Thyroid gland (tissue), 4 donors: ENCODE results near the gene APBA1. TPM values are rescaled to one million over a fixed set of nuclear protein-coding genes. Genes with fewer than 3 reads are reported as not detected.

Experiments
- DNase-seq, 2 donors: peaks; one replicate each; pipeline ENCODE4 v3.0.0-alpha.2; 2019
- H3K27ac ChIP-seq, 3 donors: fragments of 200-600 bp; sonication (generic); 1 replicate in 2 of 3; 2 replicates in 1 of 3; pipeline ENCODE4 v1.5.1; 2016 to 2019; ENCODE audit warnings: mild to moderate bottlenecking in 1 of 3, moderate library complexity in 1 of 3
- H3K27me3 ChIP-seq: fragments of 200-600 bp; sonication (generic); one replicate; pipeline ENCODE4 v1.5.1; 2019
- H3K36me3 ChIP-seq, 2 donors: fragments of 200-600 bp; sonication (generic); one replicate each; pipeline ENCODE4 v1.5.1; 2016 to 2019
- H3K4me1 ChIP-seq, 2 donors: fragments of 200-600 bp; sonication (generic); one replicate each; pipeline ENCODE4 v1.5.1; 2017 to 2019
- H3K4me3 ChIP-seq, 3 donors: fragments of 200-600 bp; sonication (generic); replicated peaks in 1 of 3; 1 replicate in 2 of 3; 2 replicates in 1 of 3; pipeline ENCODE4 v1.5.1; 2016; ENCODE audit warnings: mild to moderate bottlenecking in 1 of 3
- H3K9me3 ChIP-seq: fragments of 200-600 bp; sonication (generic); one replicate; pipeline ENCODE4 v1.5.1; 2017
- POLR2A ChIP-seq, 2 donors: fragments of 450-650 bp; IDR thresholded peaks; one replicate each; pipeline ENCODE4 v1.6.1; 2017; ENCODE audit warnings: antibody characterized with exemption in 2 of 2, mild to moderate bottlenecking in 2 of 2, moderate library complexity in 1 of 2
- WGBS, 2 donors: methylation state at CpG; one replicate each; pipeline ENCODE4 v1.1.5; 2017; 5-methylcytosine and 5-hydroxymethylcytosine counted together
- intact Hi-C: fragments of 100-400 bp; cut with DNase I; formaldehyde crosslinking; loops from one replicate; pipeline ENCODE4 v1.15.1; 2023
- total RNA-seq, 4 donors: library from RNA; depleted of rRNA; stranded (reverse); fragments of >200 nt; gene quantifications; one replicate each; pipeline ENCODE4 v1.2.3, GENCODE V29; 2016
- TF ChIP-seq, protein P1 (sequence below), 6 experiments: fragments of 200-600 bp in 3 of 6; fragments of 450-650 bp in 3 of 6; sonication (generic) in 3 of 6; IDR thresholded peaks; one replicate each; pipeline ENCODE4 v1.5.1; 2016 to 2019; ENCODE audit warnings: antibody characterized with exemption in 6 of 6, mild to moderate bottlenecking in 2 of 6, inconsistent platforms in 1 of 6, moderate library complexity in 1 of 6

Gene APBA1
- total RNA-seq, 4 donors from 2014 or later: 2.8 to 11.2 (median 3.8) TPM

GRCh38 chr9:69456201-69456600, 216.0 kb downstream of the APBA1 start:
- Histone ChIP-seq H3K36me3 (no peaks in the 10 kb centered on the region), H3K4me1 (peaks cover 29 to 35% of the 10 kb centered on the region in 2 donors), H3K27ac (no peak overlapping the region), H3K4me3 (no peak overlapping the region), H3K9me3 (no peaks in the 10 kb centered on the region), H3K27me3 (no peaks in the 10 kb centered on the region)
- TF ChIP-seq, protein P1, sequence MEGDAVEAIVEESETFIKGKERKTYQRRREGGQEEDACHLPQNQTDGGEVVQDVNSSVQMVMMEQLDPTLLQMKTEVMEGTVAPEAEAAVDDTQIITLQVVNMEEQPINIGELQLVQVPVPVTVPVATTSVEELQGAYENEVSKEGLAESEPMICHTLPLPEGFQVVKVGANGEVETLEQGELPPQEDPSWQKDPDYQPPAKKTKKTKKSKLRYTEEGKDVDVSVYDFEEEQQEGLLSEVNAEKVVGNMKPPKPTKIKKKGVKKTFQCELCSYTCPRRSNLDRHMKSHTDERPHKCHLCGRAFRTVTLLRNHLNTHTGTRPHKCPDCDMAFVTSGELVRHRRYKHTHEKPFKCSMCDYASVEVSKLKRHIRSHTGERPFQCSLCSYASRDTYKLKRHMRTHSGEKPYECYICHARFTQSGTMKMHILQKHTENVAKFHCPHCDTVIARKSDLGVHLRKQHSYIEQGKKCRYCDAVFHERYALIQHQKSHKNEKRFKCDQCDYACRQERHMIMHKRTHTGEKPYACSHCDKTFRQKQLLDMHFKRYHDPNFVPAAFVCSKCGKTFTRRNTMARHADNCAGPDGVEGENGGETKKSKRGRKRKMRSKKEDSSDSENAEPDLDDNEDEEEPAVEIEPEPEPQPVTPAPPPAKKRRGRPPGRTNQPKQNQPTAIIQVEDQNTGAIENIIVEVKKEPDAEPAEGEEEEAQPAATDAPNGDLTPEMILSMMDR (IDR thresholded peaks at IDR 0.05): no peak
- no peak for TF ChIP-seq POLR2A (IDR thresholded peaks at IDR 0.05)
- intact Hi-C loops: no loop called here
- 91 to 93% methylated on average over 15 of the region's 15 CpGs for WGBS, 2 donors
- DNase-seq: no peak

DNA sequence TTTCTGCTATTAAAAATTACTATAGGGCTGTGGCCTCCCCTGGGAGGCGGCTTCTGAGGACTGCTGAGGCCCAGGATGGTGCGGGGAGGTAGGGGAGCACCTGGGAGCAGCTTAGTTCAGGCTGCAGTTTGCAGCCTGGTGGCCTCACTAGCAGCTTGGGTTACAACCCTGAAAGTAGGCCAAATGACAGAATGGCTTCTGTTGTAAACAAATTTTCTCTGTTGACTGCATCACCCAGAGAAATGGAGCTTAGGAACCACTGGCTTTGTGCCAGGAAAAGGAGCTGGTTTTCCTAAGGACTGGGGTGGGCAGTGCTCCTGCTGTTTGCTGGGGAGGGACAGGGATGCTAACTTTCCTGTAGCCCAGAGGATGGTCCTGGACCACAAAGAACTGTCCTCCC, 216.9 kb downstream of the APBA1 start:
- Histone ChIP-seq H3K4me3 (no peak overlapping the region), H3K27ac (no peak overlapping the region), H3K36me3 (no peaks in the 10 kb centered on the region), H3K4me1 (peaks cover 30 to 42% of the 10 kb centered on the region in 2 donors), H3K9me3 (no peaks in the 10 kb centered on the region), H3K27me3 (no peaks in the 10 kb centered on the region)
- intact Hi-C loops: no loop called here
- TF ChIP-seq, protein P1 (IDR thresholded peaks at IDR 0.05): no peak
- 82 to 95% methylated on average over 2 of the region's 2 CpGs for WGBS, 2 donors
- DNase-seq: no peak

- Histone ChIP-seq H3K27me3 (no peaks in the 10 kb centered on the region), H3K36me3 (no peaks in the 10 kb centered on the region), H3K9me3 (no peaks in the 10 kb centered on the region), H3K27ac (peak overlapping the region in 2 of 3 donors; percentile 3 to 37), H3K4me3 (no peak overlapping the region), H3K4me1 (peaks cover 30 to 42% of the 10 kb centered on the region in 2 donors)
- DNase-seq: no peak
- WGBS, 2 donors: 78 to 80% methylated on average over 2 of the region's 2 CpGs
- TF ChIP-seq, protein P1 (IDR thresholded peaks at IDR 0.05): no peak
- no peak for TF ChIP-seq POLR2A (IDR thresholded peaks at IDR 0.05)
- intact Hi-C loops: no loop called here
Observed at GRCh38 chr9:69454321-69454720, 217.8 kb downstream of the APBA1 start.

GRCh38 chr9:69453746-69454145, 218.4 kb downstream of the APBA1 start:
- H3K9me3 ChIP-seq: no peaks in the 10 kb centered on the region
- no peak overlapping the region for H3K4me3 ChIP-seq
- no peak for TF ChIP-seq POLR2A (IDR thresholded peaks at IDR 0.05)
- TF ChIP-seq, protein P1 (IDR thresholded peaks at IDR 0.05): no peak
- DNase-seq: no peak
- H3K4me1 ChIP-seq: peaks cover 30 to 42% of the 10 kb centered on the region in 2 donors
- intact Hi-C loops: no loop called here
- 62 to 65% methylated on average over 2 of the region's 2 CpGs for WGBS, 2 donors
- H3K27me3 ChIP-seq: no peaks in the 10 kb centered on the region
- H3K36me3 ChIP-seq: no peaks in the 10 kb centered on the region
- peak overlapping the region in 2 of 3 donors; percentile 7 to 37 for H3K27ac ChIP-seq

GRCh38 chr9:69452110-69452782, 219.9 kb downstream of the APBA1 start:
- DNase-seq: peak; percentile 94 to 98
- peaks cover 30 to 42% of the 10 kb centered on the region in 2 donors for H3K4me1 ChIP-seq
- 50 to 62% methylated on average over 10 to 13 of the region's 13 CpGs for WGBS, 2 donors
- H3K27ac ChIP-seq: peak overlapping the region; percentile 76 to 82 (median 77)
- no peaks in the 10 kb centered on the region for H3K36me3 ChIP-seq
- H3K4me3 ChIP-seq: no peak overlapping the region
- H3K9me3 ChIP-seq: no peaks in the 10 kb centered on the region
- intact Hi-C loops: no loop called here
- TF ChIP-seq, protein P1 (IDR thresholded peaks at IDR 0.05): peak in 1 of 6 experiments; percentile 15
- TF ChIP-seq POLR2A (IDR thresholded peaks at IDR 0.05): no peak
- H3K27me3 ChIP-seq: no peaks in the 10 kb centered on the region
